ENCODE data around the gene TYMP. TPM values are rescaled to one million over a fixed set of nuclear protein-coding genes. Genes with fewer than 3 reads are reported as not detected.
"Not testable (repeated sequence)": the region's sequence is repeated elsewhere in the genome, so short reads cannot be mapped to it uniquely, and the experiment has no call there.

The TYMP gene
- total RNA-seq, 1 donor from 2014 or later: 8.9 TPM

DNA sequence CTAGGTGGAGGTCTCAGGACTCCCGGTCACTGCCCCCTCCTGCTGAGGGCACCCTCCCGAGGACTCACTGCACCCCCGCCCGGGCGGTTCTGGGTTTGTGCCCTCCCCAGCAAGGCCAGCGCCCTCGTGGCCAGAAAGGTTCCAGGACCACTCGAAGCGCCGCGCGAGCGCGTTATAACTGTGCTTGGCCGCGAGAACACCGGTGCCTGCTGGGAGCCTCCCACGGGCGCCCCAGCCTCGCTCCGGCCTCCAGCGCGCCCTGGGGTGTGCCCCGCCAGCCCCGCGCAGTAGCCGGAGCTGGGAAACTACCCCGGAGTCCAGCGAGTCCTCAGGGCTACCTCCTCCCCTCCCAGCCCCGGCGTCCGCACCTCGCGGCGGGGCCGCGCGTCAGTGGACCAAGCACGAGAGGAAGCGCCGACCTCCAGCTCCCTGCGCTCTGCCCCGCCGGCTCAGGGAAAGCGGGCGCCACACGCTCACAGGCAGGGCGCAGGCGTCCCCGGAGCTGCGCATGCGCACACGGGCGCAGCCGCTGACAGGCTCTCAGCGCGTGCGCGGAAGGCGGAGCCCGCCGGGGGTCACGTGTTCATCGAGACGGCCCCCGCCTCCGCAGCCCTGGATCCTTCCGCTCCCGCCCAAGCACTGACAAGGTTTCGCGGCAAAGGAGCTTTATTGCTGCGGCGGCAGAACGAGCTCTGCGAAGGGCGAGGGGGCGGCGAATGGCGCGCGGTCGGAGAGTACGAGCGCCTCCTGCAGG lies 4.5 kb downstream of the TYMP start, which contains the start of gene SCO2:
SCO2 (minus strand) TSS at position 495 of the 754 bp plus-strand sequence. CDS start 1,187 bp downstream, outside the sequence.
- H3K36me3 ChIP-seq (ENCODE audit: control insufficient read depth in 3 of 3, insufficient read depth in 3 of 3, low read length in 3 of 3): peaks cover 30 to 31% (median 30%) of the 10 kb centered on the region in 3 donors
- peak within 1 kb of the TSS; percentile 74 to 84 (median 83) for H3K4me3 ChIP-seq (ENCODE audit: low read length in 3 of 3)
- H3K27me3 ChIP-seq (ENCODE audit: control insufficient read depth in 3 of 3, insufficient read depth in 3 of 3, low read length in 3 of 3): peaks cover 9 to 30% (median 13%) of the 10 kb centered on the region in 3 donors
- H3K9me3 ChIP-seq (ENCODE audit: control insufficient read depth in 3 of 3, low read length in 3 of 3): no peaks in the 10 kb centered on the region
- peak within 1 kb of the TSS; percentile 79 for H3K27ac ChIP-seq (ENCODE audit: low read depth, low read length)
- peak within 1 kb of the TSS; percentile 79 to 88 (median 85) for H3K9ac ChIP-seq (ENCODE audit: low read depth in 1 of 3, low read length in 3 of 3)
- peaks cover 16 to 50% (median 36%) of the 10 kb centered on the region in 3 donors for H3K4me1 ChIP-seq (ENCODE audit: control insufficient read depth in 3 of 3, insufficient read depth in 3 of 3, low read length in 3 of 3)

- Histone ChIP-seq H3K4me1 (ENCODE audit: control insufficient read depth in 3 of 3, insufficient read depth in 3 of 3, low read length in 3 of 3) (peaks cover 16 to 48% (median 35%) of the 10 kb centered on the region in 3 donors), H3K4me3 (ENCODE audit: low read length in 3 of 3) (peak overlapping the region; percentile 74 to 84 (median 83)), H3K36me3 (ENCODE audit: control insufficient read depth in 3 of 3, insufficient read depth in 3 of 3, low read length in 3 of 3) (peaks cover 30 to 31% (median 30%) of the 10 kb centered on the region in 3 donors), H3K9me3 (ENCODE audit: control insufficient read depth in 3 of 3, low read length in 3 of 3) (no peaks in the 10 kb centered on the region), H3K27ac (ENCODE audit: low read depth, low read length) (peak overlapping the region; percentile 79), H3K9ac (ENCODE audit: low read depth in 1 of 3, low read length in 3 of 3) (peak overlapping the region; percentile 79 to 88 (median 85)), H3K27me3 (ENCODE audit: control insufficient read depth in 3 of 3, insufficient read depth in 3 of 3, low read length in 3 of 3) (peaks cover 7 to 25% (median 9%) of the 10 kb centered on the region in 3 donors)
These were observed 5.1 kb downstream of the TYMP start for GRCh38 chr22:50524676-50525103.

DNA sequence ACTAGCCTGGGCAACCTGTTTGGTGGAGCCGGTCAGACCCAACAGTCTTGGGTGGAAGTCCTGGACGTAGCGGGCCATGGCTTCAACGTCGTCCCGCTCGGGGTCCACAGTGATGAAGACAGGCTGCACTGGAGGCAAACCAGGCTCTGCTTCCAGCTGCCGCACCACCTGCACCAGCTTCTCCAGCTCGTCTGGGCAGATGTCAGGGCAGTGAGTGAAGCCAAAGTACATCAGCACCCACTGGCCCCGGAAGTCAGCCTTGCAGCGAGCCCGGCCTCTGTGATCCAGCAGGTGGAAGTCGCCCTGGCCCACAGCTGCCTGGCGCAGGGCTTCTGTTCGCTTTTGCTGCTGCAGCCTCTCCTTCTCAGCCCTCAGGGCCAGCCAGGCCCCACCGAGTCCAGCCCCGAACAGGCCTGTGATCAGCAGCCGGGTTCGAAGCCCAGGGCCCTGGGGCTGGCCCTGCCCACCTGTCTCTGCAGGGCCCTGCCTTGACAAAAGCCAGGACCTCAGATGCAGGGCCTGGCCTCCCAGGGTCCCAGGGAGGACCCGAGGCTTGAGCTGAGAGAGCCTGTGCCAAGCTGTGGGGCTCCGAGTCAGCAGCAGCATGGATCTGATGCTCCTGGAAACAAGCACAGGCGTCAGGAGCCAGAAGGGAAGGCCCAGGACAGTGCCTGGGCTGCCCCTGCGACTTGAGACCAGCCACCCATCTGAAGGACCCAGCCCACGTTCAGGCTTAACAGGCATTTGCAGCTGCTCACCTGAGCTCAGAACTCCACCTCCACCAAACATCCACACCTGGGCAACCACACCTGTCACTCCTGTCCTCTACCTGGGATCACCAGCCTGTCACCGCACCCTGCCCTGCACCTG lies 5.8 kb downstream of the TYMP start:
- Histone ChIP-seq H3K4me3 (ENCODE audit: low read length in 3 of 3) (peak overlapping the region; percentile 74 to 84 (median 83)), H3K9ac (ENCODE audit: low read depth in 1 of 3, low read length in 3 of 3) (peak overlapping the region in 2 of 3 donors; percentile 79 to 88), H3K9me3 (ENCODE audit: control insufficient read depth in 3 of 3, low read length in 3 of 3) (no peaks in the 10 kb centered on the region), H3K27me3 (ENCODE audit: control insufficient read depth in 3 of 3, insufficient read depth in 3 of 3, low read length in 3 of 3) (peaks cover under 1 to 18% (median 2%) of the 10 kb centered on the region in 3 donors), H3K36me3 (ENCODE audit: control insufficient read depth in 3 of 3, insufficient read depth in 3 of 3, low read length in 3 of 3) (peaks cover 31 to 35% (median 33%) of the 10 kb centered on the region in 3 donors), H3K4me1 (ENCODE audit: control insufficient read depth in 3 of 3, insufficient read depth in 3 of 3, low read length in 3 of 3) (peaks cover 16 to 44% (median 30%) of the 10 kb centered on the region in 3 donors), H3K27ac (ENCODE audit: low read depth, low read length) (no peak overlapping the region)

DNA sequence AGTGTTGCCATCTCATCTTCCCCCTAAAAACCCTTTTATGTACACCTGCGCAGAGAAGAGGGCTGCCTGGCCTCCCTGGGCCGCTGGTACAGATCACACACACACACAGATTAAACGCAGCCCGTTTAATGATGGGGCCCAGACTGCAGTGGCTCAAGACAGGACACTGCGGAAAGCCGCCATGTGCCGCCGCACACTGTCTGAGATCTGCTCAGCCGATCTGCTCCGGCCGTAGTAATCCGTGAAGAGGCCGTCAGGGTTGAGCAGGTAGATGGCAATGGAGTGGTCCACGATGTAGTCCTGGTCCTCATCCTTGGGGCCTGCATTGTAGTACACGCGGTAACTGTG lies 6.4 kb downstream of the TYMP start:
- no peak overlapping the region for H3K27ac ChIP-seq (ENCODE audit: low read depth, low read length)
- H3K4me3 ChIP-seq (ENCODE audit: low read length in 3 of 3): no peak overlapping the region
- H3K4me1 ChIP-seq (ENCODE audit: control insufficient read depth in 3 of 3, insufficient read depth in 3 of 3, low read length in 3 of 3): peaks cover 16 to 38% (median 25%) of the 10 kb centered on the region in 3 donors
- peaks cover 0 to 12% (median 0%) of the 10 kb centered on the region in 3 donors for H3K27me3 ChIP-seq (ENCODE audit: control insufficient read depth in 3 of 3, insufficient read depth in 3 of 3, low read length in 3 of 3)
- no peaks in the 10 kb centered on the region for H3K9me3 ChIP-seq (ENCODE audit: control insufficient read depth in 3 of 3, low read length in 3 of 3)
- H3K36me3 ChIP-seq (ENCODE audit: control insufficient read depth in 3 of 3, insufficient read depth in 3 of 3, low read length in 3 of 3): peaks cover 37 to 41% (median 38%) of the 10 kb centered on the region in 3 donors
- no peak overlapping the region for H3K9ac ChIP-seq (ENCODE audit: low read depth in 1 of 3, low read length in 3 of 3)

DNA sequence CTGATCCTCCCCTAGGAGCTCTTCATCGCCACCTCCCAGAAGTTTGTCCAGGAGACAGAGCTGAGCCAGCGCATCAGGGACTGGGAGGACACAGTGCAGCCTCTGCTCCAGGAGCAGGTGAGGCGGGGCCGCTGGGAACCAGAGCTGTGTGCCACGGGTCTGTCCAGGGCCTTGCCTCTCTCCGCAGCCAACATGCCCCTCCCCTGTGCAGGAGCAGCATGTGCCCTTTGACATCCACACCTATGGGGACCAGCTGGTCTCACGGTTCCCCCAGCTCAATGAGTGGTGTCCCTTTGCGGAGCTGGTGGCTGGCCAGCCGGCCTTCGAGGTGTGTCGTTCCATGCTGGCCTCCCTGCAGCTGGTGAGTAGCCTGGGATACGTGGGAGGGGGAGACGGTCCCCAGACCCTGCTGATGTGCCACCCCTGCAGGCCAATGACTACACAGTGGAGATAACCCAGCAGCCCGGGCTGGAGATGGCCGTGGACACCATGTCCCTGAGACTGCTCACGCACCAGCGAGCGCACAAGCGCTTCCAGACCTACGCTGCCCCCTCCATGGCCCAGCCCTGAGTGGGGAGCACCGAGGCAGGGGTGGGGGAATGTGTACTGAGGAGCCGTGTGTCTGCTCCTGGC lies 6.9 kb downstream of the TYMP start:
- H3K4me1 ChIP-seq (ENCODE audit: control insufficient read depth in 3 of 3, insufficient read depth in 3 of 3, low read length in 3 of 3): peaks cover 16 to 33% (median 25%) of the 10 kb centered on the region in 3 donors
- no peak overlapping the region for H3K27ac ChIP-seq (ENCODE audit: low read depth, low read length)
- H3K9me3 ChIP-seq (ENCODE audit: control insufficient read depth in 3 of 3, low read length in 3 of 3): no peaks in the 10 kb centered on the region
- no peak overlapping the region for H3K4me3 ChIP-seq (ENCODE audit: low read length in 3 of 3)
- H3K9ac ChIP-seq (ENCODE audit: low read depth in 1 of 3, low read length in 3 of 3): no peak overlapping the region
- peaks cover 40 to 46% (median 43%) of the 10 kb centered on the region in 3 donors for H3K36me3 ChIP-seq (ENCODE audit: control insufficient read depth in 3 of 3, insufficient read depth in 3 of 3, low read length in 3 of 3)
- peaks cover 0 to 7% (median 0%) of the 10 kb centered on the region in 3 donors for H3K27me3 ChIP-seq (ENCODE audit: control insufficient read depth in 3 of 3, insufficient read depth in 3 of 3, low read length in 3 of 3)

- peaks cover 0 to 7% (median 0%) of the 10 kb centered on the region in 3 donors for H3K27me3 ChIP-seq (ENCODE audit: control insufficient read depth in 3 of 3, insufficient read depth in 3 of 3, low read length in 3 of 3)
- H3K4me1 ChIP-seq (ENCODE audit: control insufficient read depth in 3 of 3, insufficient read depth in 3 of 3, low read length in 3 of 3): peaks cover 14 to 30% (median 21%) of the 10 kb centered on the region in 3 donors
- H3K9ac ChIP-seq (ENCODE audit: low read depth in 1 of 3, low read length in 3 of 3): no peak overlapping the region
- H3K9me3 ChIP-seq (ENCODE audit: control insufficient read depth in 3 of 3, low read length in 3 of 3): no peaks in the 10 kb centered on the region
- H3K27ac ChIP-seq (ENCODE audit: low read depth, low read length): no peak overlapping the region
- H3K4me3 ChIP-seq (ENCODE audit: low read length in 3 of 3): no peak overlapping the region
- H3K36me3 ChIP-seq (ENCODE audit: control insufficient read depth in 3 of 3, insufficient read depth in 3 of 3, low read length in 3 of 3): peaks cover 46 to 52% (median 49%) of the 10 kb centered on the region in 3 donors
These were observed 7.5 kb downstream of the TYMP start for GRCh38 chr22:50522208-50522805.

GRCh38 chr22:50521710-50522109 lies 8.1 kb downstream of the TYMP start:
- Histone ChIP-seq H3K4me3 (ENCODE audit: low read length in 3 of 3) (no peak overlapping the region), H3K27me3 (ENCODE audit: control insufficient read depth in 3 of 3, insufficient read depth in 3 of 3, low read length in 3 of 3) (peaks cover 0 to 3% (median 0%) of the 10 kb centered on the region in 3 donors), H3K4me1 (ENCODE audit: control insufficient read depth in 3 of 3, insufficient read depth in 3 of 3, low read length in 3 of 3) (peaks cover 11 to 24% (median 17%) of the 10 kb centered on the region in 3 donors), H3K9ac (ENCODE audit: low read depth in 1 of 3, low read length in 3 of 3) (no peak overlapping the region), H3K27ac (ENCODE audit: low read depth, low read length) (no peak overlapping the region), H3K36me3 (ENCODE audit: control insufficient read depth in 3 of 3, insufficient read depth in 3 of 3, low read length in 3 of 3) (peaks cover 50 to 58% (median 54%) of the 10 kb centered on the region in 3 donors), H3K9me3 (ENCODE audit: control insufficient read depth in 3 of 3, low read length in 3 of 3) (no peaks in the 10 kb centered on the region)

DNA sequence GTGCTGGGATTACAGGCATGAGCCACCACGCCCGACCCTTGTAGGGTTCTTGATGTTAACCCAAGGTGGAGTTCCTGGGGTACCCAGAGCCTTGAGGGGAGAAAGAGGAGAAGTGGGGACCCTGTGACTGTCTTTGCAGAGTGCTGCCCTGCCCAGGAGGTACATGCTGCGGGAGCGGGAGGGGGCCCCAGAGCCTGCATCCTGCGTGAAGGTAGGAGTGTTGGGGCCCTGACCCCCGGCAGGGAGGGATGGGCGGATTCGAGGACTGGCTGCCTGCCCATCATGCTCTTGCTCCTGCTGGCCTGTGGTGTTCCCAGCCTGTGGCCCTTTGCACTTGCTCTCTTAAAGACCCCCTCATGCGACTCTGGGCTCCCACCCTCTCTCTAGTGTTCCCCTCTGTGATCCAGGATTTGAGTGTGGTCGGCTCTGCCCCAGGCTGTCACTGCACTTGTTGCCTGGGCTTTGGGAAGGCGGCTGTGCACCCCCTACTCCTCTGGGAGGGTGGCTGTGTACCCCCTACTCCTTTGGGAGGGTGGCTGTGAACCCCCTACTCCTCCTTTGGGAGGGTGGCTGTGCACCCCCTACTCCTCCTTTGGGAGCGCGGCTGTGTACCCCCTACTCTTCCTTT lies 8.9 kb downstream of the TYMP start:
- H3K4me1 ChIP-seq (ENCODE audit: control insufficient read depth in 3 of 3, insufficient read depth in 3 of 3, low read length in 3 of 3): peaks cover 11 to 16% (median 14%) of the 10 kb centered on the region in 3 donors
- peak overlapping the region in 1 of 3 donors; percentile 16 for H3K9ac ChIP-seq (ENCODE audit: low read depth in 1 of 3, low read length in 3 of 3)
- no peak overlapping the region for H3K27ac ChIP-seq (ENCODE audit: low read depth, low read length)
- no peaks in the 10 kb centered on the region for H3K9me3 ChIP-seq (ENCODE audit: control insufficient read depth in 3 of 3, low read length in 3 of 3)
- no peaks in the 10 kb centered on the region for H3K27me3 ChIP-seq (ENCODE audit: control insufficient read depth in 3 of 3, insufficient read depth in 3 of 3, low read length in 3 of 3)
- H3K36me3 ChIP-seq (ENCODE audit: control insufficient read depth in 3 of 3, insufficient read depth in 3 of 3, low read length in 3 of 3): peaks cover 57 to 61% (median 60%) of the 10 kb centered on the region in 3 donors
- no peak overlapping the region for H3K4me3 ChIP-seq (ENCODE audit: low read length in 3 of 3)

DNA sequence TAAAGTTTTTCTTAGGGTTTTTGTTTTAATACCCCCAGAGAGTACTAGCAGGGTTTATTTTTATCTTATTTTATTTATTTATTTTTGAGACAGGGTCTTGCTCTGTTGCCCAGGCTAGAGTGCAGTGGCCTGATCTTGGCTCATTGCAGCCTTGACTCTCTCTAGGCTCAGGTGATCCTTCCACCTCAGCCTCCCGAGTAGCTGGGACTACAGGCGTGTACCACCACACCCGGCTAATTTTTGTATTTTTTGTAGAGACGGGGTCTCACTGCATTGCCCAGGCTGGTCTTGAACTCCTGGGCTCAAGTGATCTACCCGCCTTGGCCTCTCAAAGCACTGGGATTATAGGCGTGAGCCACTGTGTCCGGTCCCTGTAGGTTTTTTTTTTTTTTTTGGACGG lies 9.6 kb downstream of the TYMP start:
- not testable (repeated sequence) for H3K4me3 ChIP-seq (ENCODE audit: low read length in 3 of 3); H3K9me3 ChIP-seq (ENCODE audit: control insufficient read depth in 3 of 3, low read length in 3 of 3); H3K27ac ChIP-seq (ENCODE audit: low read depth, low read length); H3K9ac ChIP-seq (ENCODE audit: low read depth in 1 of 3, low read length in 3 of 3); H3K27me3 ChIP-seq (ENCODE audit: control insufficient read depth in 3 of 3, insufficient read depth in 3 of 3, low read length in 3 of 3)
- peaks cover 57 to 61% (median 60%) of the 10 kb centered on the region in 3 donors for H3K36me3 ChIP-seq (ENCODE audit: control insufficient read depth in 3 of 3, insufficient read depth in 3 of 3, low read length in 3 of 3)
- peaks cover 11 to 14% (median 13%) of the 10 kb centered on the region in 3 donors for H3K4me1 ChIP-seq (ENCODE audit: control insufficient read depth in 3 of 3, insufficient read depth in 3 of 3, low read length in 3 of 3)
